IPS DF 4.7 (cell line): Measurements from ENCODE around the gene YLPM1.

Experiments used
- DNase-seq: peaks from one replicate; pipeline ENCODE4 v3.0.0-alpha.2; 2013; ENCODE audit warnings: low spot score; ENCODE audit errors: extremely low read depth

YLPM1 gene

DNA sequence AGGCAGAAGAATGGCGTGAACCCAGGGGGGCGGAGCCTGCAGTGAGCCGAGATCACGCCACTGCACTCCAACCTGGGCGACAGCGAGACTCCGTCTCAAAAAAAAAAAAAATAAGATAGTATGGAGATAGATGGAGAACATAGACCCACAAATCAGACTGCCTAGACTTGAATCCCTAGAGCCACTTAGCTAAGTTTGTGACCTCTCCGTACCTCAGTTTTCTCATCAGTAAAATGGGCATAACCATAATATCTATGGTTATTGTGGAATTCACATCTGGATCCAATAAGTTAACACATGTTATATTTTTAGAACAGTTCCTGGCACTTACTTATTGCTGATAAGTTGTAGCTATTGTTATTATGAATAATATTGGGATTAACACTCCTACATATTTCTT, 105.6 kb downstream of the YLPM1 start:
- DNase-seq: no peak

DNA sequence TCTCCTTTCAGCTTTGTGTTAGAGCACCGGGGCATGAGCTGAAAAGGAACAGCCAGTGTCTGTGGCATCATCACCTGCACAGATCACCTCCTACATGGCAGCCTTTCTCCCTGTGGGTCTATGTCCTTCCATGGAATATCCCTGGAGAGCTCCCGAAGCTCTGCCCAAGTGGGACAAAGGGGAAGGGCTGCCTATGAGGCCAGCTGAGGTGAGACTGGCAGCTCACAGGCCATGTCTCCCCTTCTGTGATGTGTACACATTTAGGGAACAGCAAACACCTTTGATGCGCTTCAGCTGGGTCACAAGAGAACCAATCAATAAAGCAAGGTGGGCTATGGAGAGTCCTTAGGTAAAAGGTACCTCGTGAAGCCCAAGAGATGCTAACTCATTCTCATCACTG, 108.7 kb downstream of the YLPM1 start:
- DNase-seq: no peak

DNA sequence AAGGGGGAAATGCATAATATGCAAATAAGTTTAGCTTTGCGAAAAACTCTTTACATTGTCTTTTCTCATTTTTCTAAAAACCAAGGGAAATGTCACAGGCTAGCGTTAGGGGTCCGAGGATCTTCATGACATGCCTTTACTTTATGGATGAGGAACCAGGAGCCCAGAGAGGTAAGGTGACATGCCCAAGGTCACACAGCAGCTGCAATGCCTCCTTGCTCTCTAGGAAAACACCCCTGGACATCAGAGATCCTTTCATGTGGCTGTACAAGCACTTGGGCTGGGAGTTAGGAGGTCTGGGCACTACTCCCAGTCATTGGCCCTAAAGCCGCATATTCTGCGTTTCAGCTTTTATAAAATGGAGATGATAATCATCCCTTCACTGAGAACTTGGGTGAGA, 112.1 kb downstream of the YLPM1 start:
- DNase-seq: no peak

DNA sequence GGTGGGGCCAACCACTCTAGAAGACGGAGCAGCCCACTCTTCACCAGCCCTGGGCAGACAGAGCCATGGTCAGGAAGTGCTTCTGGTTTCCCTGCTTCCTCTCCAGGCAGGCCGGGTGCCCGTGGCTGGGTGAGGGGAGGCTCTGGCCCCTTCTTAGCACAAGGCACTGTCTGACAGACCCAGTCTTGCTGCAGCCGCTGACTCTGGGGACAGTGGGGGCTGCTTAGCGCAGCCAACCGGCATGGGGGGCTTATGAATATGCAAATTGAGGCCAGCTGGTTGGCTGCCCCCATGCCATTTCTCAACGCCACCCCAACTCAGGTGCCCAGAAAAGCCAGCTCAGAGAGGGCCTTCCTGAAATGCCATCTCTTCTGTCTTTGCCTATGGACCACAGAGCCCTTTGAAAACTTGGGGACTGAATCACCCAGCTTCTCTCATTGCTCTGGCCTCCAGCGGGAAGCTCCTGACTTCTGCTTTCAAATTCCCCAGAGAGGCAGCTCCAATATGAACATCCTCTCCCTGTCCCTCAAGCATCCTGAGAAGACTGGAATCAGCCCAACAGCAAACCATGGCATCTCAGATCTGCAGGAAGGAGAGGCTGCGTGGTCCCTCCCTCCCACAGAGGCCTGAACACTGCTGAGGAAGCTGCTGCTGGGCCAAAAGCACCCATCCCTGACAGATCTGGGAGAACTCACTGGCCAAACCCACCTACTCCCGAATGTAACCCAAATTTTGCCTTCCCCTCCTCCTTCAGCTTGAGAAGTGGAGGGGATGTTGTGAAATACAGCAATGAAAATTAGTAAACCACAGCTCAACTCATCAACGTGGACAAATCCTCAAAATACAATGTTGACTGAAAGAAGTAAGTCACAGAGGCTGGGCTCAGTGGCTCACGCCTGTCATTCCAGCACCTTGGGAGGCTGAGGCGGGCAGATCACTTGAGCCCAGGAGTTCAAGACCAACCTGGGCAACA, 113.1 kb downstream of the YLPM1 start, which contains the start of gene PROX2:
TSS of gene PROX2 (minus strand) at position 205 of the 973 bp plus-strand sequence. CDS start 12,311 bp downstream, outside the sequence.
- DNase-seq: no peak

DNA sequence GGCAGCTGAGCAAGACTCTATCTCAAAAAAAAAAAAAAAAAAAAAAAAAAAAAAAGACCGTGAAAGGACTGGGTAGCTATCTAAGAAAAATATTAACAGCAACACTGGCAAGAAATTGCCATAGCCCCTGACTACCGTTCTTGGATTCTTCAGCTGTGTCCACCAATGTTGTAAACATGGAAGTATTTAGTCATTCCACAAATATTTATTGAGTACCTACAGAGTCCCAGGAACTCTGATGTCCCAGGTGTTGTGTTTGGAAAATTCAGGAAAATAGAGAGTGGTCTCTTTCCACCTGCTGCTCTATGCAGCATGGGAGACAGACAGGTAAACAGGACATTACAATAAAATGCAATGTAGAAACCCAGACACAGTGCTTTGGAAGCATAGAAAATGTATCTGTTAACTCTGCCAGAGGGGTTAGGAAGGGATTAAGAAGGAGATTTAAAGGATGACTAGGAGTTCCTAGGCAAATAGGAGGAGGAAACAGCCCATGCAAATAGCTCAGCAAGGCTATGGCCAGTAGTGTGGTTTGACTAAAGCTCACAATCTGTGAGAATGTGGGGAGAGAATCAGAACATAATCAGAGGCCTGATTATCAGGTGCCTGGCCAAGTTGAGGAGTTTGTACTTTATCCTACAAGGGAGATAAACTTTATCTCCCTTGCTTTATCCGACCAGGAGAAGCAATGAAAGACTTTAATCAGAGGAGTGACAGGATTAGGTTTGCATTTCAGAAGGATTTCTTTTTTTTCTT, 116.5 kb downstream of the YLPM1 start:
- DNase-seq: no peak

DNA sequence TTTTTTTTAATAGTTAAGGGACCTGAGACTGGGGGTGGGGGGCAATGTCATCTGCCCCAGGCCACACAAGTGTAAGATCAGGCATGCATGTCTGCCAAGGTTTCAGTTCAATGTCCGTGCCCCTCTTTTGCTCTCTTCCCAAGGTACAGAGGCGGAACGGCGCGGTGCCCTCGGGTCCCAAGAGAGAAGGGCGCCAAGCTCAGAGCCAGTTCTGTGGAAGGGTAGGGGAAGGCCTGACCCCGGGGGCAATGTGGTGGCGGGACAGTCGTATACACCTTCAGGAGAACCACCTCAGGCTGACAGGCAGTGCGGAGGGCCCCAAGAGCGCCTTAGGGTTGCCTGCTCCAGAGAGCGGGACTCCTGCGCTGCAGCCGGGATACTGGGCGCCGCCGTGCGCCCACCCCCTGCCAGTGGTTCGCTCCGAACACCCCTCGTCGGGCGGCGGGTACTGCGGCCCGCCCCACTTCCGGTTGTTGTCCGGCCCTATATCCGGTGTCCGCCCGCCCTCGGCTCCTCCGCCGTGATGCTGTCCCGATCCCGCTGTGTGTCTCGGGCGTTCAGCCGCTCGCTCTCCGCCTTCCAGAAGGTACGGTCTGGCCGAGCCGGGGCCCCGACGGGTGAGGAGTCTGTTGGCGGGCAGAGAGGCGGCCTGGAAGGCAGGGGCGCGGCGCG, 118.5 kb downstream of the YLPM1 start, which contains the start of gene DLST:
TSS of gene DLST (plus strand) at position 486 of the 672 bp plus-strand sequence. CDS start at position 524, 38 bp downstream.
- peak; percentile 72 for DNase-seq

DNA sequence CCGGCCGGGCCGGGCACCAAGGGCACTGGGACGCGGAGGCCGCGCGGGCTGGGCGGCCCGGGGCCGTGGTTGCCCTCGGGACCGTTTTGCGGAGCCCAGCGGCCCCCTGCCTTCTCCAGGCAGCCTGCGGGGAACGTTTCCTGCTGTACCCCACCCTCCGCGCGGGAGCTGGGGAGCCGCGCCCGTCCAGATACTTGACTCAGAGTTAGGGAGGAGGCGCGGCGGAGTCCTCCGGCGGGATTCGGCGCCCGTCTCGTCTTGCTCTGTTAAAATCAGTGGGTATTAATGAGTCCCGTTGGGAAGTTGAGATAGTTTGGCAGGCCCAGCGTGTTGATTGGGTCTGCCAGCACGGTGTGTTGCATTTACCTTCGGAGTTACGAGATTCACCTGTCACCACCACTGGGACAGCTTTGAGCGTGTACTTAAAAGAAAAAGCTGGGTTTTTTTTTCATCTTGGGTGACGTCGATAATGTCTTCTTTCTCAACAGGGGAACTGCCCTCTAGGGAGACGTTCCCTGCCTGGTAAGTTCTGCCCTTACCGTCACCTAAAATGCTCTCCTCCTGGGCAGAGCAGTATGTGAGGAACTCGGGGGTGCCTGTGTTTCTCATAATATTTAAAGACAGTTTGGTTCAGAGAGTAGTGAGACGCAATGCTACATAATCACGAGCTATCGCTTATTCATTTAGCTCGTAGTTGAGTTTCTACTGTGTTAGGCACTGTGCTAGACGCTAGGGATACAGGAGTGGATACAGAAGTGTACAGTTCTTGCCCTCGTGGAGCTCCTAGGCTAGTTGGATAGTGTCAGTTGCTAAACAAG, 119.2 kb downstream of the YLPM1 start:
- no peak for DNase-seq
